ENCODE results near the gene SLC34A1. TPM values are rescaled to one million over a fixed set of nuclear protein-coding genes. Genes with fewer than 3 reads are reported as not detected.

SLC34A1 gene
- total and polyA plus RNA-seq, 4 donors = 0.23 to 1.0 (median 0.47) TPM

DNA sequence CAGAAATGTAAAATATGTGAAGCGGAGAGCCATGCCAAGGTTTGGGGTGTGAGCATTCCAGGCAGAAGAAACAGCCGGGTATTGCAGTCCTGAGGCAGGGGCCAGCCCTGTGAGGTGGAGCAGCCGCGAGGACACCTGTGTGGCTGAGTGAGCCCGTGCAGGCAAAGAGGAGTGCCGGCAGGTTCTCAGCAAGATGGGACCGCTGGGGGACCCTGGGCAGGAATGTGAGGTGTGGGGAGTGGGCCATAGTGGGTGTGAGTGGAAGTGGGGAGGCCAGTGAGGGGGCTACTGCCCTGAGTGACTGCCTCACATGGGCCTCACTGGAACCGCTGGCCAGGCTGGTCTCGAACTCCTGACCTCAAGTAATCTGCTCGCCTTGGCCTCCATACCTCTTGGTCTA is 54.2 kb downstream of the SLC34A1 start (continued):
- TF ChIP-seq CTCF (IDR thresholded peaks at IDR 0.05; ENCODE audit: low read depth, low read length, missing input control) (no peak), JUND (IDR thresholded peaks at IDR 0.05) (no peak), EGR1 (IDR thresholded peaks at IDR 0.05; ENCODE audit: low read depth in 2 of 2) (no peak)

GRCh38 chr5:177439518-177440053 is 55.4 kb downstream of the SLC34A1 start:
- no peaks in the 10 kb centered on the region for H3K27me3 ChIP-seq (ENCODE audit: control insufficient read depth in 4 of 4, insufficient read depth in 4 of 4, low read length in 3 of 4)
- H3K9me3 ChIP-seq (ENCODE audit: control insufficient read depth in 4 of 4, low read length in 3 of 4) = no peaks in the 10 kb centered on the region
- no peak overlapping the region for H3K27ac ChIP-seq (ENCODE audit: low read depth in 1 of 2, low read length in 2 of 2)
- H3K36me3 ChIP-seq (ENCODE audit: control insufficient read depth in 4 of 4, insufficient read depth in 3 of 4, low read depth in 1 of 4, low read length in 3 of 4) = peaks cover 5 to 23% (median 14%) of the 10 kb centered on the region in 4 donors
- H3K9ac ChIP-seq (ENCODE audit: low read depth in 1 of 2, low read length in 2 of 2) = no peak overlapping the region
- H3K4me1 ChIP-seq (ENCODE audit: control insufficient read depth in 4 of 4, insufficient read depth in 4 of 4, low read length in 3 of 4) = no peaks in the 10 kb centered on the region
- no peak overlapping the region for H3K4me3 ChIP-seq (ENCODE audit: low read depth in 1 of 3, low read length in 3 of 3)
- no peak for TF ChIP-seq RXRA (IDR thresholded peaks at IDR 0.05)
- TF ChIP-seq EGR1 (IDR thresholded peaks at IDR 0.05; ENCODE audit: low read depth in 2 of 2) = no peak
- no peak for TF ChIP-seq JUND (IDR thresholded peaks at IDR 0.05)
- no peak for TF ChIP-seq CTCF (IDR thresholded peaks at IDR 0.05; ENCODE audit: low read depth, low read length, missing input control)
- TF ChIP-seq HNF4A (conservative IDR thresholded peaks at IDR 0.05) = no peak
- TF ChIP-seq FOXA2 (IDR thresholded peaks at IDR 0.05) = no peak
- TF ChIP-seq, protein P1, sequence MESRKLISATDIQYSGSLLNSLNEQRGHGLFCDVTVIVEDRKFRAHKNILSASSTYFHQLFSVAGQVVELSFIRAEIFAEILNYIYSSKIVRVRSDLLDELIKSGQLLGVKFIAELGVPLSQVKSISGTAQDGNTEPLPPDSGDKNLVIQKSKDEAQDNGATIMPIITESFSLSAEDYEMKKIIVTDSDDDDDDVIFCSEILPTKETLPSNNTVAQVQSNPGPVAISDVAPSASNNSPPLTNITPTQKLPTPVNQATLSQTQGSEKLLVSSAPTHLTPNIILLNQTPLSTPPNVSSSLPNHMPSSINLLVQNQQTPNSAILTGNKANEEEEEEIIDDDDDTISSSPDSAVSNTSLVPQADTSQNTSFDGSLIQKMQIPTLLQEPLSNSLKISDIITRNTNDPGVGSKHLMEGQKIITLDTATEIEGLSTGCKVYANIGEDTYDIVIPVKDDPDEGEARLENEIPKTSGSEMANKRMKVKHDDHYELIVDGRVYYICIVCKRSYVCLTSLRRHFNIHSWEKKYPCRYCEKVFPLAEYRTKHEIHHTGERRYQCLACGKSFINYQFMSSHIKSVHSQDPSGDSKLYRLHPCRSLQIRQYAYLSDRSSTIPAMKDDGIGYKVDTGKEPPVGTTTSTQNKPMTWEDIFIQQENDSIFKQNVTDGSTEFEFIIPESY (IDR thresholded peaks at IDR 0.05) = no peak
- DNase-seq (ENCODE audit: low spot score) = no peak
- WGBS = 95% methylated on average over 4 of the region's 4 CpGs

GRCh38 chr5:177440211-177440989 is 56.2 kb downstream of the SLC34A1 start:
- peaks cover 2 to 17% (median 11%) of the 10 kb centered on the region in 4 donors for H3K36me3 ChIP-seq (ENCODE audit: control insufficient read depth in 4 of 4, insufficient read depth in 3 of 4, low read depth in 1 of 4, low read length in 3 of 4)
- WGBS = 94% methylated on average over 24 of the region's 24 CpGs
- TF ChIP-seq GABPA (IDR thresholded peaks at IDR 0.05 in 1 of 2, conservative IDR thresholded peaks at IDR 0.05 in 1 of 2) (no peak), EGR1 (IDR thresholded peaks at IDR 0.05; ENCODE audit: low read depth in 2 of 2) (no peak)
- no peak overlapping the region for H3K4me3 ChIP-seq (ENCODE audit: low read depth in 1 of 3, low read length in 3 of 3)
- no peak overlapping the region for H3K9ac ChIP-seq (ENCODE audit: low read depth in 1 of 2, low read length in 2 of 2)
- H3K9me3 ChIP-seq (ENCODE audit: control insufficient read depth in 4 of 4, low read length in 3 of 4) = no peaks in the 10 kb centered on the region
- DNase-seq (ENCODE audit: low spot score) = no peak
- no peak overlapping the region for H3K27ac ChIP-seq (ENCODE audit: low read depth in 1 of 2, low read length in 2 of 2)
- H3K27me3 ChIP-seq (ENCODE audit: control insufficient read depth in 4 of 4, insufficient read depth in 4 of 4, low read length in 3 of 4) = no peaks in the 10 kb centered on the region
- H3K4me1 ChIP-seq (ENCODE audit: control insufficient read depth in 4 of 4, insufficient read depth in 4 of 4, low read length in 3 of 4) = no peaks in the 10 kb centered on the region
